Thyroid gland (tissue), 4 donors: Measurements from ENCODE around the gene ZNHIT6.

Source experiments
- POLR2A ChIP-seq, 2 donors: fragments of 450-650 bp; IDR thresholded peaks; one replicate each; pipeline ENCODE4 v1.6.1; 2017; ENCODE audit warnings: antibody characterized with exemption in 2 of 2, mild to moderate bottlenecking in 2 of 2, moderate library complexity in 1 of 2
- TF ChIP-seq, protein P1 (sequence below), 6 experiments: fragments of 200-600 bp in 3 of 6; fragments of 450-650 bp in 3 of 6; sonication (generic) in 3 of 6; IDR thresholded peaks; one replicate each; pipeline ENCODE4 v1.5.1; 2016 to 2019; ENCODE audit warnings: antibody characterized with exemption in 6 of 6, mild to moderate bottlenecking in 2 of 6, inconsistent platforms in 1 of 6, moderate library complexity in 1 of 6

DNA sequence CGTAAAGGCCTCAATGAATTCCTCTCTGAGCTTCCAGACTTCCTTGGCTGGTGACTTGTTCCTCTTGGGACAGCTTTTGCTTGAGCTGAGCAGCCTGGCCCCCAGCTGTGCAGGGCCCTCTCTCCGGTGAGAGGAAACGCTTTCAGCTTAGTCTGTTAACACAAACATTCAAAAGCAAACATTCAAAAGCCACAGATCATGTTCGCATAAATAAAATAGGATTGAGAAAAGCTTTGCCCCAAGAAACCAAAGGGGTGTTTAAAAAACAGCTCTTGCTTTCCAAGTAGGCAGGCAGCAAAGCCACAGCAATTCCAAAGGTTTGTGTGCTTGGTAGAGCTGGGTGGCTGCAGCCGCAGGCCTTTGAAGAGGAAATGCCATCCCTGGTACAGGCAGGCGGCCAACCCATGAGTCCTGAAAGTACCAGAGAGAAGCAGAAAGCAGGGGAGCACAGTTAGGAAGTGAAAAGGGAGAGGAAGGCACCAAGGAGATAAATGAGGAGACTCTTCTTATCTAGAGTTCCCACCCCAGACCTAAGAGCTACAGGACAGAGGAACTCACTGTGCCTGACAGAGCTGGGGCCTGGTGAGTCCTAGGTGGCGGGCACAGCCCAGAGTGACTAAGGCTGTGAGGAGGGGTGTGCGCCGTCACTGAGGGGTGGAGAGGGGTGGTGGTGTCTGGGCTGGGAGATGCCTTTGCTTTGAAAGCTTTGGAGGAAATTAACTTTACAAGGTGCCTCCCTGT is 79.3 kb downstream of the ZNHIT6 start:
- TF ChIP-seq, protein P1, sequence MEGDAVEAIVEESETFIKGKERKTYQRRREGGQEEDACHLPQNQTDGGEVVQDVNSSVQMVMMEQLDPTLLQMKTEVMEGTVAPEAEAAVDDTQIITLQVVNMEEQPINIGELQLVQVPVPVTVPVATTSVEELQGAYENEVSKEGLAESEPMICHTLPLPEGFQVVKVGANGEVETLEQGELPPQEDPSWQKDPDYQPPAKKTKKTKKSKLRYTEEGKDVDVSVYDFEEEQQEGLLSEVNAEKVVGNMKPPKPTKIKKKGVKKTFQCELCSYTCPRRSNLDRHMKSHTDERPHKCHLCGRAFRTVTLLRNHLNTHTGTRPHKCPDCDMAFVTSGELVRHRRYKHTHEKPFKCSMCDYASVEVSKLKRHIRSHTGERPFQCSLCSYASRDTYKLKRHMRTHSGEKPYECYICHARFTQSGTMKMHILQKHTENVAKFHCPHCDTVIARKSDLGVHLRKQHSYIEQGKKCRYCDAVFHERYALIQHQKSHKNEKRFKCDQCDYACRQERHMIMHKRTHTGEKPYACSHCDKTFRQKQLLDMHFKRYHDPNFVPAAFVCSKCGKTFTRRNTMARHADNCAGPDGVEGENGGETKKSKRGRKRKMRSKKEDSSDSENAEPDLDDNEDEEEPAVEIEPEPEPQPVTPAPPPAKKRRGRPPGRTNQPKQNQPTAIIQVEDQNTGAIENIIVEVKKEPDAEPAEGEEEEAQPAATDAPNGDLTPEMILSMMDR (IDR thresholded peaks at IDR 0.05): no peak
- peak in 1 of 2 donors; percentile 52 for TF ChIP-seq POLR2A (IDR thresholded peaks at IDR 0.05)
